MM.1S (cell line): ENCODE results near the gene FAM107B.

Experiments
- CTCF ChIP-seq: fragments of 300-600 bp; sonication (generic); IDR thresholded peaks from 2 replicates; pipeline ENCODE4 v1.5.1; 2016; ENCODE audit warnings: antibody characterized with exemption, low read length, mixed read lengths
- EZH2 ChIP-seq: fragments of 300-600 bp; sonication (generic); optimal IDR thresholded peaks from 2 replicates; pipeline ENCODE3; 2017; ENCODE audit warnings: low read depth, mild to moderate bottlenecking, antibody characterized with exemption, low read length, mixed read lengths
- EZH2phosphoT487 ChIP-seq: fragments of 300-600 bp; sonication (generic); IDR thresholded peaks from 2 replicates; pipeline ENCODE4 v1.6.1; 2018; ENCODE audit warnings: antibody characterized with exemption, low read length

- TF ChIP-seq CTCF (no peak), EZH2 (no peak), EZH2phosphoT487 (no peak)
These were observed 291.3 kb downstream of the FAM107B start for GRCh38 chr10:14483417-14483816.
